Fibroblast of pulmonary artery (primary cell): ENCODE results near the gene GDF10.

ENCODE experiments used
- DNase-seq: peaks from one replicate; pipeline ENCODE4 v3.0.0-alpha.2; 2010; ENCODE audit warnings: low read depth
- H3K4me3 ChIP-seq: replicated peaks from 2 replicates; pipeline ENCODE4 v1.5.1; 2011; ENCODE audit warnings: low read depth, mild to moderate bottlenecking, control low read depth, low read length, moderate library complexity
- TF ChIP-seq, protein P1 (sequence below): IDR thresholded peaks from 2 replicates; pipeline ENCODE4 v1.5.1; 2011; ENCODE audit warnings: mild to moderate bottlenecking, control low read depth, low read length, inconsistent platforms; ENCODE audit errors: missing control alignments

Gene GDF10

DNA sequence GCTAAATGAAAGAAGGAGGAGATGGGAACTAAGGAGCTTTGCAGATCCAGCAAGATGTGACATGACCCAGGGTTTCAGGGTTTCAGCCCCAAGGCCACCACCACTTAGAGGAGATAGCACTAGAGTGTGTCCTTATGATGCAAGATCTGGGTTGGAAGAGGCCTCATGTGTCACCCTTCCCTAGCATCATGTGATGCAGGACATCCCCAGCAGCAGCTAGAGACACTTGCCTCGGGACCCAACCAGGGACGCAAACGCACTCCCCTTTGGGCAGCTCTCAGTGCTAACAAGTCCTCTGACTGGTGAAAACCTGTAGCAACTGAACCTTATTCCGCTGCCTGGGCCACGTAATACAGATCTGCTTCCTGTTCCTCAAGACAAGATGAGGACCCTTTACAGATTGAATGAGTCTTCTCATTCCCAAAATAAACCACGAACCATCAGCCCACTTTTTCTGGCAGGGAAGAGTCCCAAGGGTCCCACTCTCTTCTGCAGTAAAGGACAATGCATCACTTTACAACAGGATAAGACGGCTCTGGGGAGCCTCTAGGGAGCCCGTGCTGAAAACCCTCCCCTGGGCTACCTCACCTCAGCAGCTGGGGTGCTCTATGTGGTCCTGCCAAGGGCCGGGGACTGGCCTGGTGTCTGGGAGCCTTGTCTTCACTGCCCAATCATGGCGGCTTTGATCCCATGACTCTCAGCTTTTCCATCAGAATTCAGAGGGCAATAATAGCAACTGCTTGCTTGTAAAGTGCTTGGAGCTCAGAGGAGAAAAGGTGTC is 44.8 kb upstream of the GDF10 start:
- H3K4me3 ChIP-seq, result no peak overlapping the region
- no peak for DNase-seq
- TF ChIP-seq, protein P1, sequence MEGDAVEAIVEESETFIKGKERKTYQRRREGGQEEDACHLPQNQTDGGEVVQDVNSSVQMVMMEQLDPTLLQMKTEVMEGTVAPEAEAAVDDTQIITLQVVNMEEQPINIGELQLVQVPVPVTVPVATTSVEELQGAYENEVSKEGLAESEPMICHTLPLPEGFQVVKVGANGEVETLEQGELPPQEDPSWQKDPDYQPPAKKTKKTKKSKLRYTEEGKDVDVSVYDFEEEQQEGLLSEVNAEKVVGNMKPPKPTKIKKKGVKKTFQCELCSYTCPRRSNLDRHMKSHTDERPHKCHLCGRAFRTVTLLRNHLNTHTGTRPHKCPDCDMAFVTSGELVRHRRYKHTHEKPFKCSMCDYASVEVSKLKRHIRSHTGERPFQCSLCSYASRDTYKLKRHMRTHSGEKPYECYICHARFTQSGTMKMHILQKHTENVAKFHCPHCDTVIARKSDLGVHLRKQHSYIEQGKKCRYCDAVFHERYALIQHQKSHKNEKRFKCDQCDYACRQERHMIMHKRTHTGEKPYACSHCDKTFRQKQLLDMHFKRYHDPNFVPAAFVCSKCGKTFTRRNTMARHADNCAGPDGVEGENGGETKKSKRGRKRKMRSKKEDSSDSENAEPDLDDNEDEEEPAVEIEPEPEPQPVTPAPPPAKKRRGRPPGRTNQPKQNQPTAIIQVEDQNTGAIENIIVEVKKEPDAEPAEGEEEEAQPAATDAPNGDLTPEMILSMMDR, result no peak

DNA sequence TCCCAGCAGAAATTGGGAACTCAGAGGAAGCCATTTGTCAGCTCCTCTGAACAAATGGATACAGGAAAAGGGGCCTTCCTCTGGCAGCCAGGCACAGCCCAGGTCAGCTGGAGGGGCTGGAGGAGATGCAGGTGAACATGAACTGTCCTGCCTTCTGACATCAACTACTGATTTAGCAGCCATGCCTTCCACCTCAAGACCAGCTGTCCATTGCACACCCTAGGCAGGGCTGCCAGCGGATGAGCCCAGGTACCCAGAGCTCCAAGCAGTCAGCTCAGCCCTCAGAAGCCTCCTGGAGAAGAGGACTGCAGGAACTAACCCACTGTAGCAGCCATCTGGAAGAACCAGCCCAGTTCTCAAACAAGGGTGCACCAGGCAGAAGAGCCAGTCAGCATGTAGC is 44.1 kb upstream of the GDF10 start:
- DNase-seq, result no peak
- TF ChIP-seq, protein P1, result no peak
- no peak overlapping the region for H3K4me3 ChIP-seq

DNA sequence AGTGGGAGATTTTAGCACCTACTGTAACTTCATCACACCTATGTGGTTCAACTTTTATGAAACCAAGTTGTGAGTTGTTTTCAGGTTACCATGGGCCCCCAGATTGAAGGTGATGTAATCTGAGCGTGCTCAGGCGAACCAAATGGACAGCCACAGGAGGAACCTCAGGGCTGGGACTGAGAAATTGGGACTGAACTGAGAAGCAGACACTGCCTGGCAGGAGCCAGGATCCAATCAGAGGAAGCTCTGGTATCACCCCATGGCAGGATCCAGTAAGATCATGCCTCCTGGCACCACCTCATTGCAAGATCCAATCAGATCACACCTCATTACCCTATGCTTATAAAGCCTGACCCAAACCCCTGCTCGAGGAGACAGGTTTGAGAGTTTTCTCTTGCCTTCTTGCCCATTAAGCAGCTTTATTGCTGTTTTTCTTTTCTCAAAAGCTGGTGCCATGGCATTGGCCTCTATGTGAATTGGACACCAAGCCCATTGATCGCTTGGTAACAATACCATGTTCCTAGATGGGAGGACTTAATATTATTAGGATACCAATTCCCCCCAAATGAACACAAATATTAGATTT is 43.2 kb upstream of the GDF10 start:
- TF ChIP-seq, protein P1, result no peak
- H3K4me3 ChIP-seq, result no peak overlapping the region
- no peak for DNase-seq

DNA sequence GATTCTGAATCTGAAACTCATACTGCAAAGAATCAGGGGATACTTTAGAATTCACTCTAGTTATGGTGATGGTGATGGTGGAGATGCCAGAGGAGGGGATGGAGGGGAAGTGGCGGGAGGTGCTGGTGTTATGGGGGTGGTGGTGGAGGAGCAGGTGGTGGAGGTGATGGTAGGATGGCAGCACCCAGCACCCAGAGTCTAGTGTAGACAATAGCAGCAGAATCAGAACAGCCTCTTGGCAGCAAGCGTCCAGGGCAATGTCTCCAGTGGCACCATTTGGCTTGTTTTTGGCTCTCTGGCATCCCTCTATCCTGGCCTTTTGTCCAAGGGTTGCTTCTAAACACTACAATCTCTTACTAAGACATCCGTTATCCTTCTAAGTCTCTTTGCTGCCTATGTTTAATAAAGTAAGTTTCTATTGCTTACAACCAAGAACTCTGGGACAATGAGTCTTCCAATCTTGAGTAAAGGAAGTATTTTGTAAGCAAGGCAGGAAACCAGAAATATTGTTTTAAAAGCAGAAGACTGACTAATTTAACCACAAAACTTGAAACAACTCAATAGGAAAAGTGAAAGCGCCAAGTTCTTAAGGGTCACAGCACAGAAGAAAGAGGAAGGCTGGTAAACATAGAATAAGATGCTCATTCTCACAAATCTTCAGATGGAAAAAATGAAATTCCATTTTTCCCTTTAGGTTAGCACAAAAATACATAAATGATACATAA is 42.4 kb upstream of the GDF10 start:
- peak; percentile 75 for DNase-seq
- TF ChIP-seq, protein P1, result no peak
- no peak overlapping the region for H3K4me3 ChIP-seq

DNA sequence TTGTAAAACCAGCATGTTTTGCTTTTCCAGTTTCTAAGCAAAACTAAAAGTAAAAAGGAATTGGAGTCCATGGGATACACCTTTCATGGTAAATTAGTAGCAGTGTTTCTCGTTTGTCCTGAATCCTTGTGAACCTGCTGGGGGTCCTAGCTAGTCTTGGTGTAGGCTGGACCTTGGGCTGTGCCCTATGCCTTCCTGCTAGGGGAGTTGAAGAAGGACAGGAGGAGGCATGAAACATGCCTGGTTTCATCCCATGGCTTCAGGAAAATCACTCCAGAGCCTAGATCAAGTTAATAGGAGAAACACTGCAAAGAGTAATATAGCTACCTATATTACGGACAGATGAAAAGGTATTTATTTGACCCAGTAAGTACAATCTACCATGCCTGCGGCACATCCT is 41.1 kb upstream of the GDF10 start:
- DNase-seq, result no peak
- no peak overlapping the region for H3K4me3 ChIP-seq
- TF ChIP-seq, protein P1, result no peak

DNA sequence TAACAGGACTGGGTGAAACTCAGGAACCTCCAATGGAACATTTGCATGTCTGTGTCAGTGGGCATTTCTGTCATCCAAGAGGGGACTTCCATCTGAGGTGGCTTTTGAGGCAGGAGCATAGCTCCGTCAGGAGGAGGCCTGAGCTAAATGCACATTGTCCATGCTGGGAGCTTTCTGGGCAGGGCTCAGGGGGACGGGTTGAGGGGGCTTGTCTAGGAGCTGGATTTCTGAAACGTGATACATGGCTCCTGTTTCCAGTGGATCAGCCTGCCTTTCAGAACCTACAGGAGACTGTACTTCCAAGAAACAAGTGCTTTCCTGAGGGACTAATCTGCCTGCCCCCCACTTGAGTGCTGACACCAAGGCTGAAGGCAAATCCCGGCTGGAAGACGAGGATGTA is 40.5 kb upstream of the GDF10 start:
- DNase-seq, result no peak
- no peak overlapping the region for H3K4me3 ChIP-seq
- TF ChIP-seq, protein P1, result no peak
